Activated CD4-positive, alpha-beta T cell treated with anti-CD3 and anti-CD28 coated beads for 4 hours (primary cell): ENCODE results near the gene PPP1R14B.

Source experiments
- DNase-seq, 2 donors: peaks; one replicate each; pipeline ENCODE4 v3.0.0-alpha.2; 2020

PPP1R14B gene

DNA sequence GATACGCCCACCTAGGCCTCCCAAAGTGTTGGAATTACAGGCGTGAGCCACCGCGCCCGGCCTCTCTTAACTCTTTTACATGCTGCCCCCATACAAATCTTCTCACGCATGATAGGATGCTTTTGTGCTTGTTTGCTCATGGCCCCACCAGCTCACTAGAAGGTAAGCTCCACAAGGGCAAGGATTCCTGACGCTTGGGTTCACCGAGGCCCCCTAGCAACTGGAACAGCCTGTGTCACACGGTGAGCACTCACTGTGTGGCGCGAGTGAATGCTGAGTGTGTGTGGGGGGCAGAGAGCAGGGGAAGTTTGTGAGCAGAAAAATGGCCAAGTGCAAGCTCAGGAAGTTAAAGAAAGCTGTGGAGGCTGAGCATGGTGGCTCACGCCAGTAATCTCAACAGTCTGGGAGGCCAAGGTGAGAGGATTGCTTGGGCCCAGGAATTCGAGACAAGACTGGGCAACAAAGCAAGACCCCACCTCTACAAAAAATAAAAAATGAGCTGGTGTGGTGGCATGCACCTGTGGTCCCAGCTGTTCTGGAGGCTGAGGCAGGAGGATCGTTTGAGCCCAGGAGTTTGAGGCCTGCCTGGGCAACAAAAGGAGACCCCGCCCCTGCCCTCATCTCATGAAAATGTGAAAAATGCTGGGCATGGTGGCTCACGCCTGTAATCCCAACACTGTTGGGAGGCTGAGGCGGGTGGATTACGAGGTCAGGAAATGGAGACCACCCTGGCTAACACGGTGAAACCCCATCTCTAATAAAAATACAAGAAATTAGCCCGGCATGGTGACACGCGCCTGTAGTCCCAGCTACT is 35.4 kb upstream of the PPP1R14B start:
- no peak for DNase-seq

DNA sequence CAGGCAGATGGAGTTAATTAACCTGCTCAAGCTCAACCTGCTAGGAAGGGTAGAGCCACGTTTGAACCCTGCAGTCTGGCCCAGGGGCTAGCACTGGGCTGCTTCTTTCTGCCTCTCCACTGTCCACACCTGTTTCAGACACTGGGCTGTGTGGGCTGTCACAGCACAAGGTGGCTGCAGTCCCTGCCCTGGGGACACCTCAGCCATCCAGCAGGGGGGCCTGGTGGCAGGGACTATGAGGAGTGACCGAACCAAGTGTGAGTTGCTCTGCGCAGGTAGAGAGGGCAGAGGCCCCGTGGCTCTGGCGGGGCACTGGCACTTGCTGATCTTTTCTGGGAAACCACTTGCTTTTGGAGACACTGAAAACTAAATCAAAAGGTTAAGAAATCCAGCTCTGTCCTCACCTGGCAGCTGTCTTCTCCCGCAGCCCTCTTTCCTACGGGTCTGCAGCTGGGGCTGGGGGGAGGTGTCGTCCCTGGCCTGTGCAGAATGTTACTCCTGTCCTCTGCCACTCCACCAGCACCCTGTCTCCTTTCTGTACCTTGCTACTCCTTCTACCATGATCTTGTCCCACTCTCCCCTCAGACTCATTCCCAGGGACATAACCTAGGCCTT is 31.9 kb upstream of the PPP1R14B start:
- DNase-seq: no peak

DNA sequence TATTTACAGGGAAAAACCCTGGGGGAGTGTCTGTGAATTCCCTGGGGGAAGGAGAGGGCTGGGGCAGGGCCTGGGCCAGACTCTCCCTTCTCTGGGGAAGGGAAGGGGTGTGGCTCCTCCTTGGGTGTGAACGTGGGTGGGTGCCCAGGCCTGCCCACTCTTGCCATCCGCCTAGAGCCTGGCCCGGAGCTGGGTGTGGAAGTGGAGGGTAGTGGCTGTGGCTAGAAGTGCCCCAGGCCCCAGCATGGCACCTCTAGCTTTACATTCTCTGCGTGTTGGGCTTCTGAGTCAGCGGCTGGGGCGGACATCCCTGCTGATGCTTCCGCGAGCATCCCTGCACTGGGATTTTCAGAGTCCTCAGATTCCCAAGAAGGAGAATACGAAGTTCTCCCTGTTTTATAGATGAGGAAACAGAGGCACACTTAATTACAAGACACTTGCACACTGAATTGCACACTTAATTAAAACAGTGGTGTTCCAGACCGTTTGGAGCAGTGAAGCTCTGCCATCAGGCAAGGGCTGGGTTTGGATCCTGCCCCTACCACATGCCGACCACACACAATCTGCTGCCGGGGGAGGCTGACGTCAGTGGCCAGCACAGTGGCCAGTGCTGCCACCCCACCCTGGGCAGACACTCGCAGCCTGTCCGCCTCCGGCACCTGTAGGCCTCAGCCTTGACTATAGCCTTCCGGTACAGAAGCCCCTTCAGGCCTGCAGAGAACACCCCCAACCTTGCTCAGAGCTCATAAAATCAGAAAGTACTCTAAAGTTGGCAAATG is 30.1 kb upstream of the PPP1R14B start:
- DNase-seq: no peak

DNA sequence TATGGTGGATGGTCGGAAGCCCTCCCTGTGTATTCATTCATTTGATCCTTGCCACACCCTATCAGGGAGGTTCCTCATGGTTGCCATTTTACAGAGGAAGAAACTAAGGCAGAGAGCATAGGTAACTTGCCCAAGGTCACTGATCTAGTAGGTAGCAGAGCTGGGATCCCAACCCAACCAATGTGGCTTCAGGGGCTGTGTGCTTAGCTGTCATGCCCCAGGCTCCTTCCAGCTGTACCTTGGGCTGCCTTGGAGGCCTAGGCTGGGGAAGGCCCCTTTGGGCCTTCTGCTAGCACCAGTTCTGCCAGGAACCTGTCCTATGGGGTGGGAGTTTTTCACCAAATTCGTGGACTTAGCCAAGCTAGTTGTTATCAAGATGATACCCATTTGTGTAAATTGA is 29.1 kb upstream of the PPP1R14B start:
- no peak for DNase-seq

DNA sequence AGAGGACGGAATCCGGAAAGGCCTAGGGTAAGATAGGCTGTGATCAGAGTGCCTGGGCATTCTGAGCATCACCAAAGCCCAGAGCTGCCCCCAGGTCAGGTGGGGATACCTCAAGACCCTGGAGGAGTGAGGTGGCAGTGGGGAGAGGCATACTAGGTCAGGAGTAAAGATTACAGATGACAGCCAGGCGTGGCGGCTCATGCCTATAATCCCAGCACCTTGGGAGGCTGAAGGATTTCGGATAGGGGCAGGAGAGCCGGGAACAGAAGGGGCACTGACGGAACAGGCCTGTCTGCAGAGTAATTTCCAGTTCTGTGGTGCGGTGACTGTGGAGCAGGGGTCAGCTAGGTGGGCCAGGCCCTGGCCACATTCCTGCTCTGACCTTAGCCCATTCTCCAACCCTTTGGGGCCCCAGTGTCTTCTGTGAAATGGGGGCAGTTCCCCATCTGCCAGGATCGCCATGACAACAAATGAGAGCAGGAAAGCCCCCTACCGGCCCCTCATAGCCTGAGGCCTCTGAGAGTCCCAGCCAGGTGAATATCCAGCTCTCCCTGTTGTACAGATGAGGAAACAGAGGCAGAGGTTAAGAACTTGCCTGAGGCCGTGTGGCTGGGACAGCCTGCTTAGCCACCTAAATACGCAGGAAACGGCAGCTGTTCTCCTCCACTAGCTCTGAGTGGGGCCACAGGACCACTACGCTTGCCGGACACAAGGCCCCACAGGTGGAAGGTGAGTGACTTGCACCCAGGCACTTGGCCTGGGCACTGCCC is 28.5 kb upstream of the PPP1R14B start:
- DNase-seq: no peak

DNA sequence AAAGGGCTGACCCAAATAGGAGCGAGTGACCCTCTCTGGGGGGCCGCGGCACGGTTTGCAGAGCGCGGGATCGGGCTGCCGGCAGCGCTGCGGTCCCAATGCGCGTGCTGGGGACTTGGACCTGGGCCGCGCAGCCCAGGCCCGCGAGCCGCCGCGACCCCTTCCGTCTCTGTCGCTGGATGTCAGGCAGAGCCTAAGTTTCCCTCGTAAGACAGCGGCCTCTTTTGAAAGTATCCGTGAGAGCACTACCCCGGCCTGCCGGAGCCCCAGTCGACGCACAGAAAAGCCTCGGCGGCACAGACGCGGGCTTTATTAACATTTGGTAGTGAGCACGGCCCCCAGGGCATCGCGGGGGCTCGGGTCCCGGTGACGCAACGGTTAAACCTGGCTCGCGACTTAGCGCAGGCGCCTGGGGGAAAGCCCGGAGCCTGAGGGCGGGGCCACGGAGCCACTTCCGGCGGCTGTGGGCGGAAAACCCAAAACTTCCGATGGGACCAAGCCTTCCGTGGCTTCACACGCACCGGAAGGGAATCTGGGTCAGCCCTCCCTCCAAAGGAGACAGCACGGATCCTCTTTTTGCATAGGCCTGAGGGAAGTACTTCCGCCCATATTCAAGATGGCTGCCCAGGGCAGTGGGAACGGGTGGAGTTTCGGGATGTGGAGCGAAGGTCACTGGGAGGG is 22.9 kb upstream of the PPP1R14B start:
- peak; percentile 97 for DNase-seq

DNA sequence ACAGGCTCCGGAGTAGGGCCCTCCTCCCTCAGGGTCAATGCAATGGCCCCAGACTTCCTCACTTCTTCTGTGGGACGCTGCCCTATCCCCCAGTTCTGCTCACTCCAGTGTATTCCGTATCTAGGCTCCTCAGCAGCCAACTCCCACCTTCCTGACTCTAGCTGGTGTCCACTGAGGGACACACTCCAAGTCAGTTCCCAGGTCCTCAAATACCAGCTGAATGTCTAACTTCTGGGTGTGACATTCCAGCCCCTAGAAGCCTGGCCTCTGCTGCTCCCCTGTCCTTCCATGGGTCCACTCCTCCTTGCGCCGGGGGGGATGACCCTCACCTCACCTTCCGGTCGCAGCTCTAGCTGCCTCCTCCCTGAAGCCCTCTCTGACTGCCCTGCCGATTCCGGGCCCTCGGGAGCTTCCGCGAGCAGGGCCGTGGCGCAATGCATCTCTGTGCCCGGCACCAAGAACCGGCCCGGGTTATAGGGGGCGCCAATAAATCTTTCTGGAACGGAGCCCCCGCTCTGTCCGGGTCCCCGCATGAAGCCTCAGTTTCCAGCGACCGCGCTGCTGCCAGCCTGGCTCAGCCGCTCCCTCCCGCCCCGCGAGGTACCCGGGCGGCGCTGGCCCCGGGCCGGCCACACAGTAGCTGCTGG is 22.3 kb upstream of the PPP1R14B start:
- peak in 1 of 2 donors; percentile 35 for DNase-seq

DNA sequence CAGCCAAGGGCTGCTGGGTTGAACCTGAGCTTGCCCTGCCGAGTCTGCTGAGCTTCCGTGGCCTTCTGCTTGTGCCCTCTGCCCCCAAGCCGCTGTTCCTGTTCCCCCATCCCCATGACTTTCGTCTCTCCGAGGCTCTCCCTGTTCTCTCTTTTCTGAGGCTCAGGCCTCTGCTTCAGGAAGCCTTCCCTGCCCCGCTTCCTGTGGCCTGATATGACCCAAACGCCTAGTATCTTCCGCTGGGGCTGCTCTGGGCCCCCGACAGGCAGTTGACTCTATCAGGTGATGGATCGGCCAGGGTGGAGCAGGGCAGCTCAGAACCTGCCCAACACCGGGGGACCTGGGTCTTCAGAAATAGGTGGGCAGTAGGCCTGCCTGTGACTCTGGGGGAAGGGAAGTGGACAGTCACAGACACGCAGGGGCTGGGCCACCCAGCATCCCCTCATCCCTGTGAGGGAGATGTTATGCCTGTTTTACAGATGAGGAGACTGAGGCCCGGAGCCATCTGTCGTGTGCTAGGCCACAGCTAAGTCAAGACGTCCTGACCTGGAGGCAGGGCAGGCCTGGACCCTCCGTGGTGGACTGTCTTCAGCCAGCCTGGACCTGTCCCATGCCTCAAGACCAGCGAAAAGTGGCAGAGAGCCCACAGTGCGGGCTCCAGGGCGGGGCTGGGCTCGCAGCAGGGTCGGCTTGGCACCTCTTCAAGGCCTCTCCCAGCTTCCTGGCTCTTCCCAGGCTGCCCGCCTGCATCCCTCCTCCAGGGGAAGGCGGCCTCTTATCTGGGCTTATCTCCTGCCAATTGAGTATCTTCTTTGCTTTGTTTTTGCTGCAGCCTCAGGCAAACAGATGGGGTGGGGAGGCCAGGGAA is 21.5 kb upstream of the PPP1R14B start:
- DNase-seq: no peak

DNA sequence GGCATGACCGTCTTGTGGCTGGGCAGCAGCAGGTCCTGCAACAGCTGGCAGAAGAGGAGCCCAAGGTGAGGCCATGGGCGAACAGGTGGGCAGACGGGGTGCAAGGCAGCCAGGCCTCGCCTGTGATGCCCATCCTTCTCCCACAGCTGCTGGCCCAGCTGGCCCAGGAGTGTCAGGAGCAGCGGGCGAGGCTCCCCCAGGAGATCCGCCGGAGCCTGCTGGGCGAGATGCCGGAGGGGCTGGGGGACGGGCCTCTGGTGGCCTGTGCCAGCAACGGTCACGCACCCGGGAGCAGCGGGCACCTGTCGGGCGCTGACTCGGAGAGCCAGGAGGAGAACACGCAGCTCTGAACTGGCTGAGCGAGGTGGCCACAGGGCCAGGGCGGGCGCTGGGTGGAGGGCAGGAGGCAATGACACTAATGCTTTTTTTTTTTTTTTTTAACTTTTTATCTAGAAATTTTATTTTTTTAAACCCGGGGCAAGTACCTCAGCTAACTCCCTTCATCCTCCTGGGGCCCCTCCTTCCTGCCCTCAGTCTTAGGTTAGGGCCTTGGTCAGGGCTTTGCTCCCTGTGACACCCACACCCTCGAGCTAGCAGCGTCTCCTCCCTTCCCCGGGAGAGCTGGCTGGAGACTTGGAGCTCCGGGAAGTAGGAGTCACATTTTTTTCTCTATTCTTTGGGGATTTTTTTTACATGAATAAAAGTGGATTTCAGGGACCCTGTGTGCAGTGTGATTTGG is 20.6 kb upstream of the PPP1R14B start:
- no peak for DNase-seq

DNA sequence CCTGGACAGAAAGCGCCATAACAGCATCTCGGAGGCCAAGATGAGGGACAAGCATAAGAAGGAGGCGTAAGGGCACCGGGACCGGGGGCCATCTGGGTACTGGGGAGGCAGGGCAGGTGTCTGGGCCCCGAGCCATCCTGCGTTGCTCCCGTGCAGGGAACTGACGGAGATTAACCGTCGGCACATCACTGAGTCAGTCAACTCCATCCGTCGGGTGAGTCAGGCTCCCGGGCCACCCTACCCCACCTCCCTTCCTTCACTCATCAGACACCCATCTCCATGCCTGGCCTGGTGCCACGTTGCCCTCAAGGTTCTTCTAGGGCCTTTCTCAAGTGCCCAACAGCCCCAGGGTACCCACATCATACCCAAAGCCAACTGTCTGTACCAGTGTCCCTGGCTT is 19.6 kb upstream of the PPP1R14B start:
- no peak for DNase-seq

DNA sequence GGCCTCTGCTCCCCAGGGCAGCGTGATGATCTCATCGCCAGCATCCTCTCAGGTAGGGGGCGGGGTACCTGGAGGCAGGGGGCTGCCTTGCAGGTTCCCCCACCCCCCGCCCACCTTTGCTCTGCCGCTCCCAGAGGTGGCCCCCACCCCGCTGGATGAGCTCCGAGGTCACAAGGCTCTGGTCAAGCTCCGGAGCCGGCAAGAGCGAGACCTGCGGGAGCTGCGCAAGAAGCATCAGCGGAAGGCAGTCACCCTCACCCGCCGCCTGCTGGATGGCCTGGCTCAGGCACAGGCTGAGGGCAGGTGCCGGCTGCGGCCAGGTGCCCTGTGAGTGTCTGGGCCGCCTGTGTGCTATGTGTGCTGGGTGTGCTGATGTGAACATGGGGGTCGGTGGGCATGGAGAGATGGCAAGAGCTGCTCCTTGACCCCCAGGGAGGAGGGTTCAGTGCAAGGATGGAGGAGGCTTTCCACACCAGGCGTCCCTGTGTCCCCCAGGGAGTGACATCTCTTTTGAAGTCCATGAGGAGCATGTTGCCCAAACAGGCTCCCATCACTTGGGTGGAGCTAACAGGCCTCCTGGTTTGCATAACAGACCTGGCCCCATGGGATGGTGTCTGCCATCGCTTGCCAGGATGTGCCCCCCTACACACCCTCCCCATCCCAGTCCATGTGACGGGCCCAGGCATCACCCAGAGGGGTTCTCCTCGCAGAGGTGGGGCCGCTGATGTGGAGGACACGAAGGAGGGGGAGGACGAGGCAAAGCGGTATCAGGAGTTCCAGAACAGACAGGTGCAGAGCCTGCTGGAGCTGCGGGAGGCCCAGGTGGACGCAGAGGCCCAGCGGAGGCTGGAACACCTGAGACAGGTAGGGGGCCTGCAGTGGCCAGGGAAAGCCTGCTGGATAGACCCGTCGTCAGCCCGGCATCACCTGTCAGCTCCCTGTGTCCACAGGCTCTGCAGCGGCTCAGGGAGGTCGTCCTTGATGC is 18.7 kb upstream of the PPP1R14B start:
- no peak for DNase-seq

DNA sequence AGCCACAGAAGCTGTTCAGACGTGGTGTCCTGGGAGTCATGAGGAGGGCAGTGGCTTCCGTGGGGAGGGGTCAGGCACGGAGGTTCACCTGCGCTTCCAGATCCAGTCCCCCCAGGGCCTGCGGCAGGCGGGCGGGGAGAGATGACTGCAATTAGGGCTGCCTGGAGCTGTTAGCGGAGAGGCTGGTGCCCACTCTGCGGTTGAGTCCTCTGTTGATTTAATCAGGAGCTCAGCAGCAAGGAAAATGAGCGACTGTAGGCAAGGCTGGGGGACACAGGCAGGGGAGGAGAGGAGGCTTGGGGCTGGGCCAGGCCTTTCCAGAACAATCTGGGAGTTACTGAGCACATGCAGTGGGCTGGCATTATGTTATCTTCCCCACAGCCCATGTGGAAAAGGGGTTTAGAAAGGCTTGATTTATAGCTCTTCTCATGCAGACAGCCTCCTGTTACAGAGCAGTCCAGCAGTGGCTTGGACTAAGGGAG is 17.7 kb upstream of the PPP1R14B start:
- no peak for DNase-seq

DNA sequence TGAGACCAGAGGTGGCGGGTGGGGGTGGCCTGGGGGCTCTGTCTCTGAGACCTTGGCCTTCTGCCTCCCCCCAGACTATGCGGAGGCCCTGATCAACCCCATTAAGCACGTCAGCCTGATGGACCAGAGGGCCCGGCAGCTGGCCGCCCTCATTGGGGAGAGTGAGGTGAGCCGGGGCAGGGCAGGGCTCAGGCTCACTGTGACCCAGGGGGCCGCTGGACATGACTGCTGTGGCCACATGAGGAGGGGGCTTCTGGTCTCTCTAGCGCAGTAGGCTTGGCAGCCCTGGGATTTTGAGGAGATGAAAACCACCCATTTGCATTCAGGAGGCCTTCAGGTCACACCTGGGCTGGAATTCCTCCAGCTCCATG is 17.2 kb upstream of the PPP1R14B start:
- DNase-seq: no peak

DNA sequence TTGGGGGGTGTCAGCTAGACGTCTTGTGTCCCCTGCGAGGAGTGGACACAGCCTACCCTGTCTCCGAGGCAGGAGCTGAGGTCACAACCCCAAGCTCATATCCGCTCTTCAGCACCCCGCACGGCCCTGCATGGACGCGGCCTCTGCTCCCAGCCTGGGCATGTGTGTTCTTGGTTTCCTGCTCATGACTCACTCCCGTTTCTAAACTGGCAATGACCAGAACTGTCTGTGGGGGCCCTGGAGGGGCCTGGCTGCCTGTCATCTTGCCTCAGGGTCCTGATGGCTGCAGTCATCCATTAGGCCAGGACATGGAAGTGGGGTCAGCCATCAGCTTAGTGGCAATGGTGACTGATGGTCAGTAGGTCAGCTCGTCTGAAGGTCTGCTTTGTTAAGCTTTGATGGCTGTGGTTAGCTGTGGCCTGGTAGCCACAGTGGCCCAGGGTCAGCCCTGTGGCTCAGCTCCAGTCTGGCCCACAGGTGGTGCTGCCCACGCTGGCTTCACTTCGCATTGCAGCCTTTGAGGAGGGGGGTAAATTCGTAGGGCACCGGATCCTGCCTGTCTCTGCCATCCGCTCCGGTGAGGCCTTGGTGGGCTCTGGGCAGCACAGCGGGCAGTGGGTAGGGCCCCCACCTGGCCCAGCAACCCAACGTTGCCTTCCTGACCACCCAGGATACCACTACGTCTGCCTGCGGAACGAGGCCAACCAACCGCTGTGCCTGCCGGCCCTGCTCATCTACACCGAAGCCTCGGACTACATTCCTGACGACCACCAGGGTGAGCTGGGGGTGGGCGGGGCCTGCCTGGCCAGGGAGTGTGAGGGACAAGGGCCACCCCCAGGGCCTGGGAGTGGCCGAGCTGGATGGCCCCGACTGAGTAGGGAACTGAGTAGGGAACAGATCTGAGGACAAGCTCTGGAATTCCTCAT is 16.5 kb upstream of the PPP1R14B start:
- no peak for DNase-seq

DNA sequence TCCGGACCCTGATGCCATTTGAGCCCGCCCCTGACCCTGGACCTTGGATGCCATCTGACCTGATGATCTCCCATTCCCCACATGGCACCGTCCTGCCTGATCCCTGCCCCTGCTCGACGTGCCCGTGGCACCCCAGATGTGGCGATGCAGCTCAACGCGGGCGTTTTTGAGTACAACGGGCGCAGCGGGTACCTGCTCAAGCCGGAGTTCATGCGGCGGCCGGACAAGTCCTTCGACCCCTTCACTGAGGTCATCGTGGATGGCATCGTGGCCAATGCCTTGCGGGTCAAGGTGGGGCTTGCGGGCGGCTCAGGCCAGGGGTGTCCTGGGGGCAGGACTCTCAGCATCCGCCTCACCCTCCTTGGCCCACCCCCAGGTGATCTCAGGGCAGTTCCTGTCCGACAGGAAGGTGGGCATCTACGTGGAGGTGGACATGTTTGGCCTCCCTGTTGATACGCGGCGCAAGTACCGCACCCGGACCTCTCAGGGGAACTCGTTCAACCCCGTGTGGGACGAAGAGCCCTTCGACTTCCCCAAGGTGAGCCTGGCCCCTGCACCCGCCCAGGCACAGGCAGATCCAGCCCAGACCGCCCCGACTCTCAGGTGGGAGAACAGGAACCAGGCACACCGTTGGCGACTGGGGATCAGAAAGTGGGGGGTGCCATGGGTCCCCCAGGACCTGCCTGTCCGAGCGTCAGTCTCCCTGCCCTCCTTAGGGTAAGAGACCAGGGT is 15.7 kb upstream of the PPP1R14B start:
- no peak for DNase-seq

DNA sequence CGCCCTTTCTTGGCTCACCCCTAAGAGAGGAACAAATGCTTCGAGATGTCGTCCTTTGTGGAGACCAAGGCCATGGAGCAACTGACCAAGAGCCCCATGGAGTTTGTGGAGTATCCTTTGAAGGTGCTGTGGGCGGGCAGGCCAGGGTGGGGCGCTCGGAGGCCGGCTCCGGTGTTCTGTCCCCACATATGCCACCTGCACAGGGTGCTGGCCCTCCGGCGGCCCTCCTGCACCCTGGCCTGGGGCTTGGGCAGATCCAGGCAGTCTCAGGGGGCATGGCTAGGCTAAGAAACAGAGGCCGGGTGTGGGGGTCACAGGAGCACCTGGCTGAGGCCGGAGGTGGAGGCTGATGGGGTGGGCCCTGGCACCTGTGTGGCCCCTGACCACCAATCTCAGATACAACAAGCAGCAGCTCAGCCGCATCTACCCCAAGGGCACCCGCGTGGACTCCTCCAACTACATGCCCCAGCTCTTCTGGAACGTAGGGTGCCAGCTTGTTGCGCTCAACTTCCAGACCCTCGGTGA is 14.9 kb upstream of the PPP1R14B start:
- DNase-seq: no peak
